GM12873 (cell line): ENCODE results near the gene CDK9.

Experiments used
- TF ChIP-seq, protein P1 (sequence below): IDR thresholded peaks from 2 replicates; pipeline ENCODE4 v1.5.1; 2012; ENCODE audit warnings: low read depth, mild to moderate bottlenecking, moderate library complexity, low read length, control low read depth; ENCODE audit not compliant: insufficient read depth; ENCODE audit errors: missing control alignments

The CDK9 gene

GRCh38 chr9:127810378-127811187 is 24.7 kb downstream of the CDK9 start:
- TF ChIP-seq, protein P1, sequence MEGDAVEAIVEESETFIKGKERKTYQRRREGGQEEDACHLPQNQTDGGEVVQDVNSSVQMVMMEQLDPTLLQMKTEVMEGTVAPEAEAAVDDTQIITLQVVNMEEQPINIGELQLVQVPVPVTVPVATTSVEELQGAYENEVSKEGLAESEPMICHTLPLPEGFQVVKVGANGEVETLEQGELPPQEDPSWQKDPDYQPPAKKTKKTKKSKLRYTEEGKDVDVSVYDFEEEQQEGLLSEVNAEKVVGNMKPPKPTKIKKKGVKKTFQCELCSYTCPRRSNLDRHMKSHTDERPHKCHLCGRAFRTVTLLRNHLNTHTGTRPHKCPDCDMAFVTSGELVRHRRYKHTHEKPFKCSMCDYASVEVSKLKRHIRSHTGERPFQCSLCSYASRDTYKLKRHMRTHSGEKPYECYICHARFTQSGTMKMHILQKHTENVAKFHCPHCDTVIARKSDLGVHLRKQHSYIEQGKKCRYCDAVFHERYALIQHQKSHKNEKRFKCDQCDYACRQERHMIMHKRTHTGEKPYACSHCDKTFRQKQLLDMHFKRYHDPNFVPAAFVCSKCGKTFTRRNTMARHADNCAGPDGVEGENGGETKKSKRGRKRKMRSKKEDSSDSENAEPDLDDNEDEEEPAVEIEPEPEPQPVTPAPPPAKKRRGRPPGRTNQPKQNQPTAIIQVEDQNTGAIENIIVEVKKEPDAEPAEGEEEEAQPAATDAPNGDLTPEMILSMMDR: no peak

- TF ChIP-seq, protein P1: no peak
Observed at GRCh38 chr9:127812011-127812410, 26.2 kb downstream of the CDK9 start.

- TF ChIP-seq, protein P1: no peak
Observed at GRCh38 chr9:127812936-127813675, 27.3 kb downstream of the CDK9 start.

GRCh38 chr9:127813686-127814226 is 27.9 kb downstream of the CDK9 start:
- TF ChIP-seq, protein P1: no peak

DNA sequence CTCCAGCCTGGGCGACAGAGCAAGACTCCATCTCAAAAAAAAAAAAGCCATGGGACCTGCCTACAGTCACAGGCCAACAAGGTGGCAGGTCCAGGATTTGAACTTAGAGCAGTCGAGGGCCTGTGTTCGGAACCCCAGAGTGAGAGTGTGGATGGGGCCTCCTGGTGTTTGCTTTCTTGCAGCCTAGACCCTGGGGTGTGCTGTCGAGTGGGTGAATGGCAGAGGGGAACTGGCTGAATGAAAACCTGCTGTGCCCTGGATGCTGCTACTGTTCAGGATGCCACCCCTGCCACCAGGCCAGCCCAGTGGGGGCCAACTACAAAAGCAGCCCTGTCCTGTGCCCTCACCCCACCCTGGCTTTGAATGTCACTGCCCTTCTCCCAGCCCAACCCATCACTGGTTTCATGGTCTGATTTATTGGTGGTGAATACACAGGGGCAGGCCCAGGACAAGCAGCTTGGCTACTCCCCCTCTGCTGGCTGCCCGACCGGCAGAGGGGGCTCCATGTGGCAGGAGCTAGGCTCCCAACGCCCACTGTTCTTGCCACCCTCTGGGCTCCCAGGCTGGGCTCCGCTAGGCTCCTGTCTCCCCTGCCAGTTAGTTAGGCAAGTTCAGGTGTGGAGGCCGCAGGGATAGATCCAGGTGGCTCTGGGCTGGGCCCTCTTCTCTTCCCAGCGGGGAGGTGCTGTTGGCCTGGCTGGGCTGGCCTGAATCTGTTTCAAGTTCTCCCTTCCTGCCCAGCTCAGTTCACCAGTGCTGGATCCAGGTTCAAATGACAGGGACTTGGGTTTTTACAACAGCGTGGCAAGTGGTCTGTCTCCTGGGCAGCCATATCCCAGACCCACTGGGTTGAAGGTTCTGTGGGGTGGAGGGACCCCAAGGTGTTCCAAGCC is 29.0 kb downstream of the CDK9 start:
- TF ChIP-seq, protein P1: no peak

DNA sequence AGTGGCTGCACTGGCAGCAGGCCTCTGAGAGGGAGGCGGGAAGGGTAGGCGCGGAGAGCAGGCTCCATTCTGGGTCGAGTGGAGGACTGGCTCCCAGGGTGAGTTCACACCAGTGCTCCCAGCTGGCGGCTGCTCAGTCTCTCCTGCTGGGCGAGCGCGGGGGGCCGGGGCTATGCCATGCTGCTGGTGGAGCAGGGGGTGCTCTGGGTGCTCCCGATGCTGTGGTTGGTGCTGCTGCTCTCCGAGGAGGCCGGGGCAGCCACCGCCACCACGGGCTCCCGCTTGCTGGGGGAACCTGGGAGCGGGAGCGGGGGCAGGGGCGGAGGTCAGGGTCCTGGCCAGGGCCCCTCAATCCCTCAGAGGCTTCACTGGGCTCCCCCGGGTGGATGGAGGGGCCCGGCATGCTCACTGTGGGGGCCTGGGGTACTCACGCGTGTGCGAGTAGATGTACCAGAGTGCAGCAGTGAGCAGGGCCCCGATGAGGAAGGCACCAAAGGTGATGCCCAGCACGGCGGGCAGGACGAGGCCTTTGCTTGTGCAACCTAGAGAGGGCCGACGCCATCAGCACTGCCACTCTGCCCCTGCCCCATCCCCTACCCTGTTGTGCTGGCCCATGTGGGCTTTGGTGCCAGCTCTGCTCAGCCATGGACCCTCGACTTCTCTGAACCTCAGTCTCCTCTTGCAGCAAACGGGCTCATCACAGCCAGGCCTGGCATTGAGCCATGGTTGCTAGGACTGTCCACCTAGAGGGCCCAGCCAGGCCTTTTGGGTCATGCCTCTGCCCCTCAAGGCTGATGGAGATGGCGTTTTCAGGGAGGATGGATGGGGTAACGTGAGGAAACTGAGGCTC is 29.9 kb downstream of the CDK9 start:
- TF ChIP-seq, protein P1: no peak
